Body of pancreas (tissue), 4 donors: ENCODE results near the gene ADAMTS2.

Source experiments
- POLR2A ChIP-seq, 3 donors: fragments of 450-650 bp; IDR thresholded peaks; one replicate each; pipeline ENCODE4 v1.6.1; 2016; ENCODE audit warnings: antibody characterized with exemption in 3 of 3, mild to moderate bottlenecking in 2 of 3
- TF ChIP-seq, protein P1 (sequence below), 7 experiments: fragments of 450-650 bp in 4 of 7; fragments of 200-600 bp in 3 of 7; sonication (generic) in 3 of 7; IDR thresholded peaks; one replicate each; pipeline ENCODE4 v1.5.1; 2016 to 2019; ENCODE audit warnings: antibody characterized with exemption in 7 of 7

DNA sequence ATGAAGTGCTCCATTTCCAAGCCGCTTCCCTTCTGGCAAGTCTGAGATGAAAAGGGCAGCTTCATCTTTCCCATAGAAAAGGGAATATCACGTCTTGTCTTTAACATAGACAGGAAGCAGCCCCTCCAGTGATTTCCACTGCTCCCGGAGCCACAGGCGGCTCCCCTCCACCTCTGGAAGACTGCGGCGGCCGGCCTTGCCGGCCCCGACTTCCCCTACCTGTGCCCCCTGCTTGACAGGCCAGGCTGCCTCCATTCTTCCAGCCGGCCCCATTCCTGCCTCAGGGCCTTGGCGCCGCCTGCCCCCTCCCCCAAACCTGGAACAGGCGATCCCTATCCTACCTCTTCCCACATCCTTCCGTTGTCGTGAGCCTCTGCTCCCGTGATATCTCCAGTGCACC lies 143.3 kb downstream of the ADAMTS2 start:
- no peak for TF ChIP-seq POLR2A (IDR thresholded peaks at IDR 0.05)
- TF ChIP-seq, protein P1, sequence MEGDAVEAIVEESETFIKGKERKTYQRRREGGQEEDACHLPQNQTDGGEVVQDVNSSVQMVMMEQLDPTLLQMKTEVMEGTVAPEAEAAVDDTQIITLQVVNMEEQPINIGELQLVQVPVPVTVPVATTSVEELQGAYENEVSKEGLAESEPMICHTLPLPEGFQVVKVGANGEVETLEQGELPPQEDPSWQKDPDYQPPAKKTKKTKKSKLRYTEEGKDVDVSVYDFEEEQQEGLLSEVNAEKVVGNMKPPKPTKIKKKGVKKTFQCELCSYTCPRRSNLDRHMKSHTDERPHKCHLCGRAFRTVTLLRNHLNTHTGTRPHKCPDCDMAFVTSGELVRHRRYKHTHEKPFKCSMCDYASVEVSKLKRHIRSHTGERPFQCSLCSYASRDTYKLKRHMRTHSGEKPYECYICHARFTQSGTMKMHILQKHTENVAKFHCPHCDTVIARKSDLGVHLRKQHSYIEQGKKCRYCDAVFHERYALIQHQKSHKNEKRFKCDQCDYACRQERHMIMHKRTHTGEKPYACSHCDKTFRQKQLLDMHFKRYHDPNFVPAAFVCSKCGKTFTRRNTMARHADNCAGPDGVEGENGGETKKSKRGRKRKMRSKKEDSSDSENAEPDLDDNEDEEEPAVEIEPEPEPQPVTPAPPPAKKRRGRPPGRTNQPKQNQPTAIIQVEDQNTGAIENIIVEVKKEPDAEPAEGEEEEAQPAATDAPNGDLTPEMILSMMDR (IDR thresholded peaks at IDR 0.05): no peak
